Keratinocyte (primary cell): Measurements from ENCODE around the gene MRPS18C. TPM values are rescaled to one million over a fixed set of nuclear protein-coding genes. Genes with fewer than 3 reads are reported as not detected.

ENCODE experiments used
- DNase-seq: peaks from one replicate; pipeline ENCODE4 v3.0.0-alpha.2; 2011; ENCODE audit warnings: low read depth, missing footprints, low spot score
- FAIRE-seq: peaks from 2 replicates; lab custom pipeline; 2011; peaks lifted over from hg19 to GRCh38; lab: Jason Lieb, UNC
- H2AFZ ChIP-seq: 2 replicates; pipeline ENCODE4 v1.6.0; 2012; ENCODE audit warnings: low read length, control low read depth, inconsistent platforms; ENCODE audit not compliant: control insufficient read depth
- H3K27ac ChIP-seq: 2 replicates; pipeline ENCODE4 v1.5.1; 2011; ENCODE audit warnings: low read length; ENCODE audit not compliant: control insufficient read depth, insufficient read depth
- H3K27me3 ChIP-seq: 3 replicates; pipeline ENCODE4 v1.6.0; 2011; ENCODE audit warnings: low read length; ENCODE audit not compliant: control insufficient read depth, insufficient read depth; ENCODE audit errors: extremely low read depth
- H3K36me3 ChIP-seq, 2 experiments: 2 replicates in 1 of 2; 3 replicates in 1 of 2; pipeline ENCODE4 v1.5.1; 2011; ENCODE audit warnings: low read length in 2 of 2, mild to moderate bottlenecking in 1 of 2; ENCODE audit not compliant: control insufficient read depth in 2 of 2, insufficient read depth in 2 of 2; ENCODE audit errors: extremely low read depth in 1 of 2
- H3K4me1 ChIP-seq: 3 replicates; pipeline ENCODE4 v1.5.1; 2011; ENCODE audit warnings: low read length; ENCODE audit not compliant: control insufficient read depth, insufficient read depth; ENCODE audit errors: extremely low read depth
- H3K4me2 ChIP-seq: 3 replicates; pipeline ENCODE4 v1.6.0; 2011; ENCODE audit warnings: low read depth, low read length; ENCODE audit not compliant: control insufficient read depth, insufficient read depth; ENCODE audit errors: extremely low read depth
- H3K4me3 ChIP-seq, 3 experiments: fragments of 200-600 bp in 1 of 3; sonication (generic) in 1 of 3; 2 replicates in 2 of 3; 3 replicates in 1 of 3; pipeline ENCODE4 v1.5.1; 2011 to 2016; ENCODE audit warnings: low read length in 3 of 3, mild to moderate bottlenecking in 3 of 3, control low read depth in 2 of 3, inconsistent platforms in 1 of 3, low read depth in 1 of 3, mixed read lengths in 1 of 3, mixed run types in 1 of 3, moderate library complexity in 1 of 3; ENCODE audit not compliant: control insufficient read depth in 2 of 3, insufficient read depth in 2 of 3; ENCODE audit errors: extremely low read depth in 1 of 3
- H3K79me2 ChIP-seq: 2 replicates; pipeline ENCODE4 v1.6.0; 2012; ENCODE audit warnings: low read length; ENCODE audit not compliant: control insufficient read depth, insufficient read depth
- H3K9ac ChIP-seq: 3 replicates; pipeline ENCODE4 v1.6.0; 2011; ENCODE audit warnings: low read length; ENCODE audit not compliant: control insufficient read depth, insufficient read depth; ENCODE audit errors: extremely low read depth
- H3K9me1 ChIP-seq: 3 replicates; pipeline ENCODE4 v1.6.0; 2011; ENCODE audit warnings: low read length; ENCODE audit not compliant: control insufficient read depth, insufficient read depth; ENCODE audit errors: extremely low read depth
- H3K9me3 ChIP-seq: 2 replicates; pipeline ENCODE4 v1.5.1; 2012; ENCODE audit warnings: low read depth, low read length; ENCODE audit not compliant: control insufficient read depth
- H4K20me1 ChIP-seq: 3 replicates; pipeline ENCODE4 v1.6.0; 2011; ENCODE audit warnings: low read length; ENCODE audit not compliant: control insufficient read depth, insufficient read depth; ENCODE audit errors: extremely low read depth
- EZH2 ChIP-seq: IDR thresholded peaks from one replicate; pipeline ENCODE4 v1.6.1; 2012; ENCODE audit warnings: inconsistent platforms, mild to moderate bottlenecking, low read length, moderate library complexity
- dilution Hi-C: fragments of 300-500 bp; cut with MboI; formaldehyde crosslinking; loops from one replicate; pipeline ENCODE4 v1.7.0; 2020; ENCODE audit warnings: low sequenced_read_pairs; ENCODE audit not compliant: extremely low pct_ligation_motif_present
- polyA plus RNA-seq, 5 experiments: library from polyadenylated mRNA; depleted of rRNA in 3 of 5; stranded (reverse) in 3 of 5; stranded (forward) in 1 of 5; unstranded in 1 of 5; fragments of >200 nt; gene quantifications; 1 replicate in 1 of 5; 2 replicates in 3 of 5; 3 replicates in 1 of 5; pipeline versions ENCODE4 v1.2.1 to v1.2.3, GENCODE V29; 2011 to 2012; ENCODE audit warnings: missing spikeins in 2 of 5, low read depth in 1 of 5, low replicate concordance in 1 of 5
- TF ChIP-seq, protein P1 (sequence below), 3 experiments: IDR thresholded peaks in 1 of 3; conservative IDR thresholded peaks in 1 of 3; optimal IDR thresholded peaks in 1 of 3; 2 replicates in 2 of 3; 3 replicates in 1 of 3; pipeline versions ENCODE3 to v1.5.1; 2011; ENCODE audit warnings: low read length in 3 of 3, mild to moderate bottlenecking in 3 of 3, moderate library complexity in 2 of 3, control low read depth in 1 of 3, inconsistent platforms in 1 of 3; ENCODE audit not compliant: insufficient read depth in 2 of 3; ENCODE audit errors: extremely low read depth in 1 of 3

MRPS18C gene
- polyA plus RNA-seq, 1 donor (not counting 4 experiments of a cell fraction or from before 2014, with no cell fraction given) = 55.4 TPM

DNA sequence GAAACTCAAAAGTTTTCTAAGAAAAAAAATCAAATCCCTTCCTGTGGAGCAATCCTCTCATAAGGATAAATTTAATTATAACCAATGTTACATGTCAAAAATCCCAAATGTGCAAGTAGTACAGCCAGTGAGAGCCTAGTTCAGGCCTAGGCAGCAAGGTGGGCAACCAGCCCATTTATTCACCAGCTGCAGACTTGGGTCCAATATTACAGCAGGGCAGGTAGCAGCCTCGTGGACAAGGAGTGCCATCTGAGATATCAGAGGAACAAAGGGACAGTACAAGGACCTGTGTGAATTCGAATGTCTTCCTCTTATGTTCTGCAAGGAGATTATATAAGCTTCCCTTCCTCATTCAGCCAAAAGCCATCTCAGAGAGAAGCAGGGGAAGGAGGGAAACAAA, 6.8 kb upstream of the MRPS18C start:
- Histone ChIP-seq H2AFZ (no peak overlapping the region), H3K36me3 (peaks cover 0 to 5% of the 10 kb centered on the region in 2 experiments), H3K79me2 (peaks cover 3% of the 10 kb centered on the region), H4K20me1 (no peaks in the 10 kb centered on the region), H3K9me1 (no peaks in the 10 kb centered on the region), H3K4me2 (no peak overlapping the region), H3K4me3 (no peak overlapping the region), H3K9me3 (no peaks in the 10 kb centered on the region), H3K4me1 (no peaks in the 10 kb centered on the region), H3K27ac (no peak overlapping the region), H3K9ac (no peak overlapping the region), H3K27me3 (no peaks in the 10 kb centered on the region)
- FAIRE-seq (no peak), DNase-seq (no peak)
- dilution Hi-C loops = no loop called here
- TF ChIP-seq EZH2 = no peak
- TF ChIP-seq, protein P1, sequence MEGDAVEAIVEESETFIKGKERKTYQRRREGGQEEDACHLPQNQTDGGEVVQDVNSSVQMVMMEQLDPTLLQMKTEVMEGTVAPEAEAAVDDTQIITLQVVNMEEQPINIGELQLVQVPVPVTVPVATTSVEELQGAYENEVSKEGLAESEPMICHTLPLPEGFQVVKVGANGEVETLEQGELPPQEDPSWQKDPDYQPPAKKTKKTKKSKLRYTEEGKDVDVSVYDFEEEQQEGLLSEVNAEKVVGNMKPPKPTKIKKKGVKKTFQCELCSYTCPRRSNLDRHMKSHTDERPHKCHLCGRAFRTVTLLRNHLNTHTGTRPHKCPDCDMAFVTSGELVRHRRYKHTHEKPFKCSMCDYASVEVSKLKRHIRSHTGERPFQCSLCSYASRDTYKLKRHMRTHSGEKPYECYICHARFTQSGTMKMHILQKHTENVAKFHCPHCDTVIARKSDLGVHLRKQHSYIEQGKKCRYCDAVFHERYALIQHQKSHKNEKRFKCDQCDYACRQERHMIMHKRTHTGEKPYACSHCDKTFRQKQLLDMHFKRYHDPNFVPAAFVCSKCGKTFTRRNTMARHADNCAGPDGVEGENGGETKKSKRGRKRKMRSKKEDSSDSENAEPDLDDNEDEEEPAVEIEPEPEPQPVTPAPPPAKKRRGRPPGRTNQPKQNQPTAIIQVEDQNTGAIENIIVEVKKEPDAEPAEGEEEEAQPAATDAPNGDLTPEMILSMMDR (optimal IDR thresholded peaks at IDR 0.05 in 1 of 3, IDR thresholded peaks at IDR 0.05 in 1 of 3, conservative IDR thresholded peaks at IDR 0.05 in 1 of 3; ENCODE audit: extremely low read depth in 1 of 3, insufficient read depth in 2 of 3, low read length in 3 of 3) = no peak

DNA sequence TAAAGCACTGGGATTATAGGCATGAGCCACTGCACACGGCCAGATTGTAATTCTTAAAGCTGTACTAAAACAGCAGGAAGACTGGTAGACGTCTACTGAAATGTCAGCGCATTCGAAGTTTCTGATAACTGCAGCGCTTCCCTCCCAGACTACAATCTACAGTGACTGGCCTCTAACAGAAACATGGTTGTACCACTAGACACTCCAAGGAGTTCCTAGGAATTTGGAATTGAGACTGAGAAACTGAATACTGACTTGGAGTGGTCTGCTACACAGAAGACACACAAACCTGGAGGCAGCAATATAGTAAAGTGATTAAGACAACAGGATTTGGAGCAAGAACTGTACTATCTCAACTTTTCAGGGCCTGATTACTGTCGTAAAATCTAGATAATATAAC, 1.2 kb upstream of the MRPS18C start:
- Histone ChIP-seq H3K27me3 (no peaks in the 10 kb centered on the region), H3K9ac (peak overlapping the region; percentile 88), H3K9me3 (no peaks in the 10 kb centered on the region), H3K9me1 (no peaks in the 10 kb centered on the region), H3K27ac (peak overlapping the region; percentile 92), H3K79me2 (peaks cover 36% of the 10 kb centered on the region), H3K4me1 (peaks cover 12% of the 10 kb centered on the region), H3K4me3 (peak overlapping the region; percentile 76 to 98 (median 96)), H2AFZ (peak overlapping the region; percentile 63), H3K4me2 (peak overlapping the region; percentile 78), H4K20me1 (no peaks in the 10 kb centered on the region), H3K36me3 (peaks cover 7 to 10% of the 10 kb centered on the region in 2 experiments)
- no peak for TF ChIP-seq EZH2
- TF ChIP-seq, protein P1 (optimal IDR thresholded peaks at IDR 0.05 in 1 of 3, IDR thresholded peaks at IDR 0.05 in 1 of 3, conservative IDR thresholded peaks at IDR 0.05 in 1 of 3; ENCODE audit: extremely low read depth in 1 of 3, insufficient read depth in 2 of 3, low read length in 3 of 3) = no peak
- FAIRE-seq (peak; percentile 68), DNase-seq (no peak)
- dilution Hi-C loops = no loop called here
